Measurements from ENCODE around the gene RNGTT. TPM values are rescaled to one million over a fixed set of nuclear protein-coding genes. Genes with fewer than 3 reads are reported as not detected.

The RNGTT gene
- total RNA-seq, 1 donor from 2014 or later, result 16.5 TPM

GRCh38 chr6:88585276-88585692, 378.1 kb downstream of the RNGTT start:
- peaks cover 15% of the 10 kb centered on the region for H3K27me3 Mint-ChIP-seq
- TF ChIP-seq, protein P1, sequence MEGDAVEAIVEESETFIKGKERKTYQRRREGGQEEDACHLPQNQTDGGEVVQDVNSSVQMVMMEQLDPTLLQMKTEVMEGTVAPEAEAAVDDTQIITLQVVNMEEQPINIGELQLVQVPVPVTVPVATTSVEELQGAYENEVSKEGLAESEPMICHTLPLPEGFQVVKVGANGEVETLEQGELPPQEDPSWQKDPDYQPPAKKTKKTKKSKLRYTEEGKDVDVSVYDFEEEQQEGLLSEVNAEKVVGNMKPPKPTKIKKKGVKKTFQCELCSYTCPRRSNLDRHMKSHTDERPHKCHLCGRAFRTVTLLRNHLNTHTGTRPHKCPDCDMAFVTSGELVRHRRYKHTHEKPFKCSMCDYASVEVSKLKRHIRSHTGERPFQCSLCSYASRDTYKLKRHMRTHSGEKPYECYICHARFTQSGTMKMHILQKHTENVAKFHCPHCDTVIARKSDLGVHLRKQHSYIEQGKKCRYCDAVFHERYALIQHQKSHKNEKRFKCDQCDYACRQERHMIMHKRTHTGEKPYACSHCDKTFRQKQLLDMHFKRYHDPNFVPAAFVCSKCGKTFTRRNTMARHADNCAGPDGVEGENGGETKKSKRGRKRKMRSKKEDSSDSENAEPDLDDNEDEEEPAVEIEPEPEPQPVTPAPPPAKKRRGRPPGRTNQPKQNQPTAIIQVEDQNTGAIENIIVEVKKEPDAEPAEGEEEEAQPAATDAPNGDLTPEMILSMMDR (IDR thresholded peaks at IDR 0.05; ENCODE audit: unreplicated experiment), result no peak
- H3K4me3 Mint-ChIP-seq (ENCODE audit: low read depth), result no peak overlapping the region
- no peak for DNase-seq (ENCODE audit: low spot score, unreplicated experiment)
- H3K4me1 Mint-ChIP-seq (ENCODE audit: low read depth), result no peaks in the 10 kb centered on the region
- H3K27ac Mint-ChIP-seq, result no peak overlapping the region
- H3K36me3 Mint-ChIP-seq (ENCODE audit: insufficient read depth), result no peaks in the 10 kb centered on the region
- H3K9me3 Mint-ChIP-seq (ENCODE audit: low read depth), result peaks cover 8% of the 10 kb centered on the region

DNA sequence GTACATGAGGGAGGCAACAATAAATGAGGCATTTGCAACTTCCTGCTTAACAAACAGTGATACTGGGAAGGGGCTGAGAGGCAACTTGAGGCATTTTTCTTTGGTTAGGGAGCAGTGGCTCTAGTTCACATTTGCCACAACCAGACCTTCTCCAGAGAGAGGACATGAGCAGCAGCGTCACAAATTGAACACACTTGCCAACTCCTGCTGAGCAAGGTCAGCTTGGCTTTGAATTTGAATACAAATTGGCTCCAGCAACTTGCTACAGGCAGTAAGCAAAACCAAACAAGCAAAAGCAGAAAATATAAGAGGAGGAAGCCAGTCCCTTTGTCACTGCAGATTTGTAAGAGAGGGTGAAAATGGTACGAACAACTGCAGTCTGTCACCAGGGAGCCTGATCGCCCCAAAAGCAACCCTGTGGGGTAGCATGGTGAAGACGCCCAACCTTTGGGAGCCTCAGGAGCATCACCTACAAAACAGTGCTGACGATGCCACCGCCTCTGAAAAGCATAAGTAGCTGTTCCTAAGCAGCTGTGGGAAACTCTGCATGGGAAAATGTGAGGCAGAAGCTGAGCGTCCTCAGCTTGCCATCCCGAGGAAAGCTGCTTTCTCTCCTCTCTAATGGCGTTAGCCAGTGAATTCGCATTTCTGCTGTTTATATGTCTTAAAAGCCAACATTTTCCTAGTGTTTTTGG, 378.7 kb downstream of the RNGTT start:
- TF ChIP-seq, protein P1 (IDR thresholded peaks at IDR 0.05; ENCODE audit: unreplicated experiment), result no peak
- Mint-ChIP-seq H3K27me3 (peaks cover 15% of the 10 kb centered on the region), H3K36me3 (ENCODE audit: insufficient read depth) (no peaks in the 10 kb centered on the region), H3K27ac (no peak overlapping the region), H3K9me3 (ENCODE audit: low read depth) (peaks cover 12% of the 10 kb centered on the region), H3K4me1 (ENCODE audit: low read depth) (no peaks in the 10 kb centered on the region), H3K4me3 (ENCODE audit: low read depth) (no peak overlapping the region)
- no peak for DNase-seq (ENCODE audit: low spot score, unreplicated experiment)

DNA sequence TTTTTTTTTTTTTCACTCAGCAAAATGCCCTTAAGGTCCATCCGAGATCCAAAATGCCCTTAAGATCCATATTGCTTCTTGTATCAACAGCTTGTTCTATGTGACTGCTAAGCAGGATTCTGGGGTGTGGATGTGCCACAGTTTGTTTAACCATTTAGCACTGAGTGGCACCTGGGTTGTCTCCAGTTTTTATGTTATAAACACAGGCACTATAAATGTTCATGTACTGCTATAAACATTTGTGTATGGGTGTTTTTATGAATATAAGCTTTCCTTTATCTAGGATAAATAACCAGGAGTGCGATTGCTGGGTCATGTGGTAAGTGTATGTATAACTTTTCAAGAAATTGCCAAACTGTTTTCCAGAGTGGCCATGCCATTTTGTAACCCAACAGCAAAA, 386.0 kb downstream of the RNGTT start:
- Mint-ChIP-seq H3K27ac (no peak overlapping the region), H3K4me3 (ENCODE audit: low read depth) (no peak overlapping the region), H3K4me1 (ENCODE audit: low read depth) (no peaks in the 10 kb centered on the region), H3K36me3 (ENCODE audit: insufficient read depth) (no peaks in the 10 kb centered on the region), H3K27me3 (no peaks in the 10 kb centered on the region), H3K9me3 (ENCODE audit: low read depth) (peaks cover 12% of the 10 kb centered on the region)
- TF ChIP-seq, protein P1 (IDR thresholded peaks at IDR 0.05; ENCODE audit: unreplicated experiment), result no peak
- no peak for DNase-seq (ENCODE audit: low spot score, unreplicated experiment)

- no peak for DNase-seq (ENCODE audit: low spot score, unreplicated experiment)
- no peaks in the 10 kb centered on the region for H3K27me3 Mint-ChIP-seq
- no peaks in the 10 kb centered on the region for H3K36me3 Mint-ChIP-seq (ENCODE audit: insufficient read depth)
- TF ChIP-seq, protein P1 (IDR thresholded peaks at IDR 0.05; ENCODE audit: unreplicated experiment), result no peak
- no peak overlapping the region for H3K4me3 Mint-ChIP-seq (ENCODE audit: low read depth)
- no peaks in the 10 kb centered on the region for H3K4me1 Mint-ChIP-seq (ENCODE audit: low read depth)
- H3K27ac Mint-ChIP-seq, result no peak overlapping the region
- peaks cover 11% of the 10 kb centered on the region for H3K9me3 Mint-ChIP-seq (ENCODE audit: low read depth)
Observed at GRCh38 chr6:88575536-88575935, 387.9 kb downstream of the RNGTT start.

- Mint-ChIP-seq H3K36me3 (ENCODE audit: insufficient read depth) (no peaks in the 10 kb centered on the region), H3K4me3 (ENCODE audit: low read depth) (no peak overlapping the region), H3K27ac (no peak overlapping the region), H3K9me3 (ENCODE audit: low read depth) (peaks cover 6% of the 10 kb centered on the region), H3K4me1 (ENCODE audit: low read depth) (no peaks in the 10 kb centered on the region), H3K27me3 (no peaks in the 10 kb centered on the region)
- DNase-seq (ENCODE audit: low spot score, unreplicated experiment), result no peak
- TF ChIP-seq, protein P1 (IDR thresholded peaks at IDR 0.05; ENCODE audit: unreplicated experiment), result no peak
Observed at GRCh38 chr6:88574651-88575050, 388.8 kb downstream of the RNGTT start.
